GM12891 (cell line): ENCODE measurements around the gene DLGAP4.

ENCODE experiments used
- PAX5 ChIP-seq: IDR thresholded peaks from 2 replicates; pipeline ENCODE4 v1.6.1; 2011; ENCODE audit warnings: low read length, moderate library complexity, mild to moderate bottlenecking; ENCODE audit not compliant: insufficient read depth, severe bottlenecking
- POLR2A ChIP-seq: IDR thresholded peaks from 2 replicates; pipeline ENCODE4 v1.6.1; 2011; ENCODE audit warnings: low read depth, low read length, control low read depth
- POLR2AphosphoS5 ChIP-seq: IDR thresholded peaks from 2 replicates; pipeline ENCODE4 v1.6.1; 2011; ENCODE audit warnings: low read depth, low read length, control low read depth
- POU2F2 ChIP-seq: IDR thresholded peaks from 2 replicates; pipeline ENCODE4 v1.6.1; 2011; ENCODE audit warnings: low read depth, mild to moderate bottlenecking, control low read depth, low read length, moderate library complexity
- SPI1 ChIP-seq: IDR thresholded peaks from 2 replicates; pipeline ENCODE4 v1.6.1; 2011; ENCODE audit warnings: low read depth, low read length, control low read depth
- TAF1 ChIP-seq: IDR thresholded peaks from 2 replicates; pipeline ENCODE4 v1.6.1; 2011; ENCODE audit warnings: low read depth, low read length, control low read depth

GRCh38 chr20:36532388-36532787, 226.2 kb downstream of the DLGAP4 start:
- TF ChIP-seq POLR2A, result no peak
- no peak for TF ChIP-seq POLR2AphosphoS5
- no peak for TF ChIP-seq SPI1
- TF ChIP-seq TAF1, result no peak
- TF ChIP-seq POU2F2, result no peak
- no peak for TF ChIP-seq PAX5
